PC-3 (cell line): Measurements from ENCODE around the gene PHC2.

Source experiments
- CTCF ChIP-seq: fragments of 300-600 bp; sonication (generic); conservative IDR thresholded peaks from 2 replicates; pipeline ENCODE4 v1.5.1; 2017; ENCODE audit warnings: antibody characterized with exemption, low read depth, mild to moderate bottlenecking, low read length
- EZH2 ChIP-seq: fragments of 300-600 bp; sonication (generic); IDR thresholded peaks from one replicate; pipeline ENCODE4 v1.6.1; 2017; ENCODE audit warnings: antibody characterized with exemption, mild to moderate bottlenecking, low read length; ENCODE audit not compliant: unreplicated experiment

- no peak for TF ChIP-seq CTCF
- TF ChIP-seq EZH2: no peak
These were observed 85.9 kb downstream of the PHC2 start for GRCh38 chr1:33344896-33345560.
